Right lobe of liver (tissue), 6 donors: ENCODE results near the gene XKR3. TPM values are rescaled to one million over a fixed set of nuclear protein-coding genes. Genes with fewer than 3 reads are reported as not detected.

Source experiments
- ATAC-seq, 4 donors: fragments of 200-7000 bp; cut with Tn5 transposase; one replicate each; pipeline ENCODE4 v1.9.1; 2020; ENCODE audit warnings: mild to moderate bottlenecking in 4 of 4, moderate library complexity in 4 of 4
- DNase-seq, 3 donors: peaks; one replicate each; pipeline ENCODE4 v3.0.0-alpha.2; 2020
- H3K27ac ChIP-seq, 3 donors: fragments of 200-600 bp; one replicate each; pipeline ENCODE4 v1.8.0; 2022
- H3K27me3 ChIP-seq, 2 donors: fragments of 200-600 bp; one replicate each; pipeline ENCODE4 v1.8.0; 2022
- H3K36me3 ChIP-seq, 4 donors: fragments of 200-600 bp; sonication (generic) in 1 of 4; one replicate each; pipeline versions ENCODE4 v1.5.1 to v1.8.0; 2017 to 2022; ENCODE audit warnings: control low read depth in 1 of 4
- H3K4me1 ChIP-seq, 4 donors: fragments of 200-600 bp; sonication (generic) in 1 of 4; one replicate each; pipeline versions ENCODE4 v1.5.1 to v1.8.0; 2017 to 2022; ENCODE audit warnings: control low read depth in 1 of 4
- H3K4me3 ChIP-seq, 3 donors: fragments of 200-600 bp; one replicate each; pipeline ENCODE4 v1.8.0; 2022
- H3K9me3 ChIP-seq, 4 donors: fragments of 200-600 bp; sonication (generic) in 1 of 4; one replicate each; pipeline versions ENCODE4 v1.5.1 to v1.8.0; 2017 to 2022; ENCODE audit warnings: control low read depth in 1 of 4
- POLR2A ChIP-seq: fragments of 450-650 bp; IDR thresholded peaks from one replicate; pipeline ENCODE4 v1.6.1; 2017; ENCODE audit warnings: antibody characterized with exemption, mild to moderate bottlenecking
- WGBS: methylation state at CpG from one replicate; pipeline ENCODE4 v1.1.6; 2018; ENCODE audit warnings: low coverage, low lambda C conversion rate; ENCODE audit not compliant: insufficient coverage; ENCODE audit errors: missing lambda C conversion rate; 5-methylcytosine and 5-hydroxymethylcytosine counted together
- intact Hi-C, 2 donors: fragments of 100-400 bp; cut with DNase I; formaldehyde crosslinking; loops; one replicate each; pipeline versions ENCODE4 v1.11.2 to v1.14.1; 2022
- total RNA-seq, 6 experiments: library from RNA; depleted of rRNA in 2 of 6; stranded (reverse); fragments of >200 nt in 2 of 6; fragmentation: NEBNext Ultra II Directional in 3 of 6; extraction: Animal tissue kit (Norgen Biotek cat#: 25700) in 3 of 6; gene quantifications; one replicate each; pipeline versions ENCODE4 v1.1.0 to v1.2.4, GENCODE V29; 2016 to 2023
- TF ChIP-seq, protein P1 (sequence below), 4 donors: fragments of 200-600 bp in 3 of 4; fragments of 450-650 bp in 1 of 4; IDR thresholded peaks; one replicate each; pipeline versions ENCODE4 v1.5.1 to v1.8.0; 2016 to 2022; ENCODE audit warnings: antibody characterized with exemption in 4 of 4, mild to moderate bottlenecking in 2 of 4
- donor health status: DM: no; HTN: yes; CAD: no.
- donor health status: DM: no; HTN: no; CAD: no.
- donor health status: DM: no; HTN: no; CAD: no.
- donor health status: DM: no; HTN: yes; CAD: no.
- donor health status: DM: no; HTN: yes; CAD: no.

The XKR3 gene
- total RNA-seq, 6 experiments from 2014 or later = not detected

DNA sequence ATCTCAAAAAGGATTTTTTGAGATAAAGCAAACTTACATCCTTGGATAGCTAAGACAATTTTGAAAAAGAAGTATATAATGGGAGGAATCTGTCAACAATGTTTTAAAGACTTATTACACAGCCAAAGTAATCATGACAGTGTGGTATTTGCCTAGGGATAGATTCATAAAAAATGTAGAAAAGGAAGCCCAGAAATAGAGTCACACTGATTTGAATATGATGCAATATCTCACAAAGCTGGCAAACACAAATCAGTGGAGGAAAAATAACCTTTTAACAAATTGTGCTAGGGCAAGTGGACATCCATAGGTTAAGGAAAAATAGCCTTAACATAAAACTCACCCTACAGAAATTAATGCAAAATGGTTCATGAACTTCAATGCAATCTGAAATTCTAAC is 6.0 kb downstream of the XKR3 start:
- TF ChIP-seq, protein P1, sequence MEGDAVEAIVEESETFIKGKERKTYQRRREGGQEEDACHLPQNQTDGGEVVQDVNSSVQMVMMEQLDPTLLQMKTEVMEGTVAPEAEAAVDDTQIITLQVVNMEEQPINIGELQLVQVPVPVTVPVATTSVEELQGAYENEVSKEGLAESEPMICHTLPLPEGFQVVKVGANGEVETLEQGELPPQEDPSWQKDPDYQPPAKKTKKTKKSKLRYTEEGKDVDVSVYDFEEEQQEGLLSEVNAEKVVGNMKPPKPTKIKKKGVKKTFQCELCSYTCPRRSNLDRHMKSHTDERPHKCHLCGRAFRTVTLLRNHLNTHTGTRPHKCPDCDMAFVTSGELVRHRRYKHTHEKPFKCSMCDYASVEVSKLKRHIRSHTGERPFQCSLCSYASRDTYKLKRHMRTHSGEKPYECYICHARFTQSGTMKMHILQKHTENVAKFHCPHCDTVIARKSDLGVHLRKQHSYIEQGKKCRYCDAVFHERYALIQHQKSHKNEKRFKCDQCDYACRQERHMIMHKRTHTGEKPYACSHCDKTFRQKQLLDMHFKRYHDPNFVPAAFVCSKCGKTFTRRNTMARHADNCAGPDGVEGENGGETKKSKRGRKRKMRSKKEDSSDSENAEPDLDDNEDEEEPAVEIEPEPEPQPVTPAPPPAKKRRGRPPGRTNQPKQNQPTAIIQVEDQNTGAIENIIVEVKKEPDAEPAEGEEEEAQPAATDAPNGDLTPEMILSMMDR (IDR thresholded peaks at IDR 0.05) = no peak
- TF ChIP-seq POLR2A = no peak
- H3K27ac ChIP-seq = no peak overlapping the region
- no peak overlapping the region for H3K4me3 ChIP-seq
- no peaks in the 10 kb centered on the region for H3K4me1 ChIP-seq
- ATAC-seq (no peak), DNase-seq (no peak)
- peaks cover 0 to 3% (median 0%) of the 10 kb centered on the region in 4 donors for H3K9me3 ChIP-seq
- intact Hi-C loops = no loop called here
- no peaks in the 10 kb centered on the region for H3K36me3 ChIP-seq
- H3K27me3 ChIP-seq = no peaks in the 10 kb centered on the region

DNA sequence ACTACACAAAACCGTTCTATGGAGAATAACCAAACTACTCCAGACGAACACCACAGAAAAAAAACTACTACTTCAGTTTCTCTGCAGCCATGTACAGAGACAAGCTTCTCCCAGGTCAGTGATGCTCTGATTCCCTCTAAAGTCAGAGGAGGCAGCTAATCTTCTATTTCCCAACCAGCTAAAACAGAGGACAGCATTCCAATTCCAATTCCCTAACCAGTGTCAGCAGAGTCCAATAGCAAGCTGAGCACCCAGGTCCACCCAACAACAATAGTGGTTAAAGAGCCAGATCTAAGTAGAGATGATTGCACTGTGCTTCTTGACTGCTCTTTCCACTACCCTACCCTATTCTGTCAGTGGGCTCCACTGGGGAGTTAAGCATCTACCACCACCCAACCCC is 6.7 kb downstream of the XKR3 start:
- Histone ChIP-seq H3K4me1 (no peaks in the 10 kb centered on the region), H3K27ac (no peak overlapping the region), H3K4me3 (no peak overlapping the region), H3K9me3 (peaks cover 0 to 3% (median 0%) of the 10 kb centered on the region in 4 donors), H3K36me3 (no peaks in the 10 kb centered on the region), H3K27me3 (no peaks in the 10 kb centered on the region)
- no peak for TF ChIP-seq POLR2A
- TF ChIP-seq, protein P1 (IDR thresholded peaks at IDR 0.05) = no peak
- intact Hi-C loops = no loop called here
- DNase-seq (no peak), ATAC-seq (no peak)
- WGBS = 45% methylated on average over 2 of the region's 2 CpGs

DNA sequence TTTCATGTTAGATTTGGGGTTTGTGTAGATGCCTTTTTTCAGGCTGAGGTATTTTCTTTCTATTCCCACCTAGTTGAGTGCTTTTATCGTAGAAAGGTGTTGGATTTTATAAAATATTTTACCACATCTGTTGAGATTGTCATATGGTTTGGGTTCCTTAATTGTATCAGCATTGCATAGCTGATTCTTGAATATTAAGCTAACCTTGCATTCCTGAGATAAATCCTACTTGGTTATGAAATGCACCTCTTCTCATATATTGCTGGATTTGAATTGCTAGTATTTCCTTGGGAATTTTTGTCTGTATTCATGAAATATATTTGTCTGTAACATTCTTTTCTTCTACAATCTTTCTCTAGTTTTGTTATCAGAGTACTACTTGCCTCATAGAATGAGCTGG is 10.1 kb downstream of the XKR3 start:
- Histone ChIP-seq H3K27me3 (no peaks in the 10 kb centered on the region), H3K27ac (no peak overlapping the region), H3K4me1 (no peaks in the 10 kb centered on the region), H3K4me3 (no peak overlapping the region), H3K9me3 (peaks cover 0 to 3% (median 0%) of the 10 kb centered on the region in 4 donors), H3K36me3 (no peaks in the 10 kb centered on the region)
- intact Hi-C loops = no loop called here
- ATAC-seq (no peak), DNase-seq (no peak)
- WGBS = 21% methylated on average over 1 of the region's 1 CpG
- TF ChIP-seq, protein P1 (IDR thresholded peaks at IDR 0.05) = no peak
- no peak for TF ChIP-seq POLR2A

DNA sequence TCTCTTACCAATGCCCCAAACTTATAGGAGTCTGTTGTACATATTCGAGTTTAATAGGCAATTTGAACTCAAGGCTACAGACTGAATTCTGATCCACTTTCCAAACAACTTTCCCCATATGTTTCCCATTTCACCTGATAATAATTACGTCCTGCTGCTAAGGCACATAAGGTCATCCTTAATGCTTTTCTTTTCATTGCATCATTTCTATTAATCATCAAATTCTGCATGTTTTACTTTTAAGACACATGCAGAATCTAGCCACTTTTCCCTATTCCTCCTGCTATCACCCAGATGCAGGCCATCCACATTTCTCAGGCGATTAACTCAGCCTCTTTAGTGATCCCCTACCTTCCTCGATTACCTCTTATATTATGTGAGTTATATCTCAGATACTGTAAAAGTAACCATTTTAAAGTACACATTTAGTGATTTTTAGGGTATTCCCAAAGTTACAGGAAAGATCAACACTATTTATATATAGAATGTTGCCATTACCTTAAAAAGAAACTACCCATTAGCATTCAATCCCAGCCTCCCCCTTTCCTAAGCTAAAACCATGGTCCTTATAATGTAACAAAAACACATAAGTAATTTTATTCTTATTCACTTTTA is 14.9 kb downstream of the XKR3 start:
- peaks cover 0 to 3% (median 0%) of the 10 kb centered on the region in 4 donors for H3K9me3 ChIP-seq
- no peak overlapping the region for H3K27ac ChIP-seq
- no peak for TF ChIP-seq POLR2A
- TF ChIP-seq, protein P1 (IDR thresholded peaks at IDR 0.05) = no peak
- intact Hi-C loops = no loop called here
- DNase-seq = no peak
- no peaks in the 10 kb centered on the region for H3K4me1 ChIP-seq
- no peak for ATAC-seq
- H3K36me3 ChIP-seq = no peaks in the 10 kb centered on the region
- WGBS = 42% methylated on average over 4 of the region's 4 CpGs
- no peak overlapping the region for H3K4me3 ChIP-seq
- H3K27me3 ChIP-seq = peaks cover 0 to 5% of the 10 kb centered on the region in 2 donors

DNA sequence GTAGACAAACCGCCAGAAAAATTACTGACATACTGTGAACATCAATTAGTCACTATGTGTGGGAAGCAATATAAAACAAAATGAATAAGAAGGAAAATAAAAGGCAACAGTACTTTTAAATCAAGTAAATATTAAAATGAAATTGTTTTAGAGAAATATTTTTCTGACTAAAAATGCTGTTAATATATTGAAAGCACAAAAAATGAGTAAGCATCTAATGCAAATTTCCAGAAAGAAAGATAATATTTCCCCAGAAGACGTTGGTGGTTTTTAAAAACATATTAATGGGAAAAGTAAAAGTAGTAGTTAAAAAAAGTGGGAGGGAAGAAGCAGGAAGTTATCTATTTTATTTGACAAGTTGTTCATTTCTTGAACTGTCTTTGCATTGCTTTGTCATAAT is 16.5 kb downstream of the XKR3 start:
- no peaks in the 10 kb centered on the region for H3K9me3 ChIP-seq

More for the DNA sequence above, 16.5 kb downstream of the XKR3 start:
- TF ChIP-seq POLR2A = no peak
- TF ChIP-seq, protein P1 (IDR thresholded peaks at IDR 0.05) = no peak
- no peak overlapping the region for H3K27ac ChIP-seq
- 22% methylated on average over 2 of the region's 2 CpGs for WGBS
- H3K27me3 ChIP-seq = peaks cover 0 to 5% of the 10 kb centered on the region in 2 donors
- intact Hi-C loops = no loop called here
- H3K36me3 ChIP-seq = no peaks in the 10 kb centered on the region
- no peaks in the 10 kb centered on the region for H3K4me1 ChIP-seq
- no peak for DNase-seq
- no peak for ATAC-seq
- H3K4me3 ChIP-seq = no peak overlapping the region
